ENCODE measurements around the gene USP17L21. TPM values are rescaled to one million over a fixed set of nuclear protein-coding genes. Genes with fewer than 3 reads are reported as not detected.
"Not testable (repeated sequence)": the region's sequence is repeated elsewhere in the genome, so short reads cannot be mapped to it uniquely, and the experiment has no call there.

USP17L21 gene
- total RNA-seq, 1 experiment from 2014 or later: not detected

DNA sequence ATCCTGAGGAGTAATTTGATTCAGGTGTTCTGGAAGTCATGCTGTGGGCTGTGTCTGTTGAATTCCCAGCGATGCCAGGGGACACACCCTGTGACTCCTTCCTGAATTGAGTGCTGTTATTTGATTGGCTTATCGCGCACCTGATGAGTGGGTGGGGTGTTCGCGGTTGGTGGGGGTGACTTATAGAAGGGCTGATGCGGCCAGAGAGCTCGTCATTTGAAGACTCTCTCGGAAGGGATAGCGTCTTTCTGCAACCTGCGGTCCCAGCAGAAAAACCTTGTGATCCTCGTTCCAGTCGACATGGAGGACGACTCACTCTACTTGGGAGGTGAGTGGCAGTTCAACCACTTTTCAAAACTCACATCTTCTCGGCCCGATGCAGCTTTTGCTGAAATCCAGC, 4.6 kb downstream of the USP17L21 start, which contains the start of gene USP17L22:
Gene USP17L22, plus strand, starts transcription at position 301 of the 400 bp plus-strand sequence. Its CDS starts 0 bp downstream, at position 301.
- not testable (repeated sequence) for H2BK12ac ChIP-seq (ENCODE audit: insufficient read length, low read depth, low read length); H3K4me3 Mint-ChIP-seq; H2BK5ac ChIP-seq (ENCODE audit: insufficient read length, low read length); H3K79me1 ChIP-seq (ENCODE audit: insufficient read depth, low read depth, low read length, poor library complexity, severe bottlenecking); H4K8ac ChIP-seq (replicated peaks; ENCODE audit: insufficient read length, low read depth, low read length); H2BK20ac ChIP-seq (ENCODE audit: low read depth, low read length, poor library complexity, severe bottlenecking); H2BK120ac ChIP-seq (ENCODE audit: low read depth, low read length, poor library complexity, severe bottlenecking); DNase-seq; H4K91ac ChIP-seq (ENCODE audit: insufficient read length, low read depth, low read length); H3K4ac ChIP-seq (ENCODE audit: low read depth, low read length); H3K4me1 Mint-ChIP-seq; H3K4me1 ChIP-seq (ENCODE audit: insufficient read depth, low read length); H2AFZ ChIP-seq (ENCODE audit: low read length); H4K20me1 ChIP-seq (ENCODE audit: control insufficient read depth, insufficient read depth, insufficient read length); H3K27ac ChIP-seq (ENCODE audit: insufficient read length, low read depth, low read length); H3K79me2 ChIP-seq (ENCODE audit: insufficient read depth, low read length); H4K5ac ChIP-seq (ENCODE audit: insufficient read length, low read depth, low read length); H3K27me3 ChIP-seq (ENCODE audit: insufficient read depth, low read length); H3K9me3 ChIP-seq (ENCODE audit: control insufficient read depth, low read depth, low read length); H3K23ac ChIP-seq (ENCODE audit: insufficient read length, low read depth, low read length); H3K36me3 Mint-ChIP-seq (ENCODE audit: insufficient read depth in 1 of 3, low read depth in 3 of 3); H3K27ac Mint-ChIP-seq; H3K4me2 ChIP-seq (ENCODE audit: insufficient read depth, insufficient read length, low read length); H3K27me3 Mint-ChIP-seq (ENCODE audit: low read depth); H3K9ac ChIP-seq (ENCODE audit: extremely low read depth, insufficient read length, low read length); H2BK15ac ChIP-seq (ENCODE audit: low read depth, low read length); H3K56ac ChIP-seq (ENCODE audit: insufficient read length, low read depth, low read length); H3K9me3 Mint-ChIP-seq; H3T11ph ChIP-seq (ENCODE audit: low read length); H2AK5ac ChIP-seq (ENCODE audit: insufficient read length, low read length); H3K14ac ChIP-seq (ENCODE audit: insufficient read depth, low read length); H3K18ac ChIP-seq (ENCODE audit: insufficient read length, low read depth, low read length); H3K23me2 ChIP-seq (ENCODE audit: insufficient read length, low read depth, low read length, poor library complexity, severe bottlenecking)
- WGBS (ENCODE audit: extremely low coverage, insufficient read length, low lambda C conversion rate): no CpG with 5 or more reads among the region's 15 CpGs

DNA sequence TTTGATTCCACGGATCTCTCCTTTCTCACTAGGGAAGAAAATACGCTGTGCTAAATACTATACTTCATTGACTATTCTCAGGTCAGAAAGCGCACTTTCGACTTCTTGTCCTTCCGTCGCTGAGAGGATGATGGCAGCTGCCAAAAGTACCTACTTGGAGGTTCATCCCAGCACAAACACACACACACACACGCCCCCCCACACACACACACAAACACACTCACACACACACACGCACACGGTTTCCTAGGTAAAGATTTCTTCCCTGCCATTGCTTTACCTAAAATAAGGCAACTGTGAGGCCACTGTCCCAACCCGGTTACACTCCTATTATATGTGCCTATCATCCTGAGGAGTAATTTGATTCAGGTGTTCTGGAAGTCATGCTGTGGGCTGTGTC, 9.0 kb downstream of the USP17L21 start:
- H3K9ac ChIP-seq (ENCODE audit: extremely low read depth, insufficient read length, low read length); H3K79me2 ChIP-seq (ENCODE audit: insufficient read depth, low read length); H3K27ac ChIP-seq (ENCODE audit: insufficient read length, low read depth, low read length); H3K14ac ChIP-seq (ENCODE audit: insufficient read depth, low read length); H3K4me1 Mint-ChIP-seq; H3K18ac ChIP-seq (ENCODE audit: insufficient read length, low read depth, low read length); DNase-seq; H3K4me1 ChIP-seq (ENCODE audit: insufficient read depth, low read length); H3K23me2 ChIP-seq (ENCODE audit: insufficient read length, low read depth, low read length, poor library complexity, severe bottlenecking); H2BK120ac ChIP-seq (ENCODE audit: low read depth, low read length, poor library complexity, severe bottlenecking); H3K4ac ChIP-seq (ENCODE audit: low read depth, low read length); H2AFZ ChIP-seq (ENCODE audit: low read length); H3K4me2 ChIP-seq (ENCODE audit: insufficient read depth, insufficient read length, low read length); H3K9me3 ChIP-seq (ENCODE audit: control insufficient read depth, low read depth, low read length); H2BK12ac ChIP-seq (ENCODE audit: insufficient read length, low read depth, low read length); H3K27ac Mint-ChIP-seq; H3K27me3 ChIP-seq (ENCODE audit: insufficient read depth, low read length); H2BK20ac ChIP-seq (ENCODE audit: low read depth, low read length, poor library complexity, severe bottlenecking); H4K5ac ChIP-seq (ENCODE audit: insufficient read length, low read depth, low read length); H3K56ac ChIP-seq (ENCODE audit: insufficient read length, low read depth, low read length); H4K20me1 ChIP-seq (ENCODE audit: control insufficient read depth, insufficient read depth, insufficient read length); H4K8ac ChIP-seq (replicated peaks; ENCODE audit: insufficient read length, low read depth, low read length); H3K23ac ChIP-seq (ENCODE audit: insufficient read length, low read depth, low read length); H3T11ph ChIP-seq (ENCODE audit: low read length); H2AK5ac ChIP-seq (ENCODE audit: insufficient read length, low read length); H3K4me3 Mint-ChIP-seq; H3K27me3 Mint-ChIP-seq (ENCODE audit: low read depth); H2BK5ac ChIP-seq (ENCODE audit: insufficient read length, low read length); H3K36me3 Mint-ChIP-seq (ENCODE audit: insufficient read depth in 1 of 3, low read depth in 3 of 3); H3K79me1 ChIP-seq (ENCODE audit: insufficient read depth, low read depth, low read length, poor library complexity, severe bottlenecking); H3K9me3 Mint-ChIP-seq; H4K91ac ChIP-seq (ENCODE audit: insufficient read length, low read depth, low read length); H2BK15ac ChIP-seq (ENCODE audit: low read depth, low read length): not testable (repeated sequence)
- 100% methylated on average over 3 of the region's 10 CpGs for WGBS (ENCODE audit: extremely low coverage, insufficient read length, low lambda C conversion rate)
